Left ventricle myocardium inferior (tissue), 1 donor: ENCODE results near the gene SRL. TPM values are rescaled to one million over a fixed set of nuclear protein-coding genes. Genes with fewer than 3 reads are reported as not detected.

Experiments
- DNase-seq: peaks from one replicate; pipeline ENCODE4 v3.0.0-alpha.2; 2020
- H3K27ac ChIP-seq: fragments of 200-600 bp; replicated peaks from 2 replicates; pipeline ENCODE4 v1.8.0; 2021
- H3K27me3 ChIP-seq: fragments of 200-600 bp; 2 replicates; pipeline ENCODE4 v1.8.0; 2021; ENCODE audit warnings: low read depth
- H3K36me3 ChIP-seq: fragments of 200-600 bp; 2 replicates; pipeline ENCODE4 v1.8.0; 2021
- H3K4me1 ChIP-seq: fragments of 200-600 bp; 2 replicates; pipeline ENCODE4 v1.8.0; 2021
- H3K4me3 ChIP-seq: fragments of 200-600 bp; 2 replicates; pipeline ENCODE4 v1.8.0; 2021; ENCODE audit warnings: mild to moderate bottlenecking, moderate library complexity
- H3K9me3 ChIP-seq: fragments of 200-600 bp; replicated peaks from 2 replicates; pipeline ENCODE4 v1.8.0; 2021
- intact Hi-C: fragments of 100-400 bp; cut with micrococcal nuclease; formaldehyde crosslinking; loops from one replicate; pipeline ENCODE4 v1.11.0; 2022
- total RNA-seq: library from RNA; stranded (reverse); fragmentation: NEBNext Ultra II Directional; extraction: Animal tissue kit (Norgen Biotek cat#: 25700); gene quantifications from one replicate; pipeline ENCODE4 v1.2.1, GENCODE V29; 2021
- TF ChIP-seq, protein P1 (sequence below): fragments of 200-600 bp; IDR thresholded peaks from 2 replicates; pipeline ENCODE4 v1.8.0; 2021; ENCODE audit warnings: antibody characterized with exemption, mild to moderate bottlenecking, borderline replicate concordance
- donor health status: DM: no; HTN: yes; CAD: no; lungs with severe emphysema.

Gene SRL
- total RNA-seq, 1 donor from 2014 or later = 445 TPM

DNA sequence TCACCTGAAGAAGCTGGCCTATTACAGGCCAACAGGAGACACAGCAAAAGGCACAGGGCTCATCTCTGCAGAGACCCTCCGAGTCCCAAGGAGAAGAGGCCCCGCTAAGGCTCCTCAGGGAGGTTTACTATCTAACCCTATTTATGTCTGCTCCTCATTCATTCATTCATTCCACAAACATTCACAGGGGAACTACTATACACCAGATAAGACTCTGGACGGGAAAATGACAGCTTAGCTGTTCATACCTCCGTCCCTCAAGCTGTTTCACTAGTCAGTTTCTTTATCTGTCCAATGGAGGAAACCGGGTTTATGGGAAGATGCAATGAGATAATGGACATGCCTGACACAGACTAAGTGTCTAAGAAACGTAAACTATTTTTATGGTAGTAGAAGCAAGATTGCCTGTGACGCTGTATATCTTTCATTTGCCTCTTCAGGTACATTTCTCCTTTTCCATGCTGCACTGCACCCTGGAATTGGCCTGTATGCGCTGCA, 62.1 kb downstream of the SRL start:
- TF ChIP-seq, protein P1, sequence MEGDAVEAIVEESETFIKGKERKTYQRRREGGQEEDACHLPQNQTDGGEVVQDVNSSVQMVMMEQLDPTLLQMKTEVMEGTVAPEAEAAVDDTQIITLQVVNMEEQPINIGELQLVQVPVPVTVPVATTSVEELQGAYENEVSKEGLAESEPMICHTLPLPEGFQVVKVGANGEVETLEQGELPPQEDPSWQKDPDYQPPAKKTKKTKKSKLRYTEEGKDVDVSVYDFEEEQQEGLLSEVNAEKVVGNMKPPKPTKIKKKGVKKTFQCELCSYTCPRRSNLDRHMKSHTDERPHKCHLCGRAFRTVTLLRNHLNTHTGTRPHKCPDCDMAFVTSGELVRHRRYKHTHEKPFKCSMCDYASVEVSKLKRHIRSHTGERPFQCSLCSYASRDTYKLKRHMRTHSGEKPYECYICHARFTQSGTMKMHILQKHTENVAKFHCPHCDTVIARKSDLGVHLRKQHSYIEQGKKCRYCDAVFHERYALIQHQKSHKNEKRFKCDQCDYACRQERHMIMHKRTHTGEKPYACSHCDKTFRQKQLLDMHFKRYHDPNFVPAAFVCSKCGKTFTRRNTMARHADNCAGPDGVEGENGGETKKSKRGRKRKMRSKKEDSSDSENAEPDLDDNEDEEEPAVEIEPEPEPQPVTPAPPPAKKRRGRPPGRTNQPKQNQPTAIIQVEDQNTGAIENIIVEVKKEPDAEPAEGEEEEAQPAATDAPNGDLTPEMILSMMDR = no peak
- intact Hi-C loops = no loop called here
- no peak overlapping the region for H3K27ac ChIP-seq
- no peak overlapping the region for H3K4me3 ChIP-seq
- H3K9me3 ChIP-seq = no peaks in the 10 kb centered on the region
- DNase-seq = no peak
- no peaks in the 10 kb centered on the region for H3K27me3 ChIP-seq
- H3K36me3 ChIP-seq = no peaks in the 10 kb centered on the region
- H3K4me1 ChIP-seq = peaks cover 14% of the 10 kb centered on the region

DNA sequence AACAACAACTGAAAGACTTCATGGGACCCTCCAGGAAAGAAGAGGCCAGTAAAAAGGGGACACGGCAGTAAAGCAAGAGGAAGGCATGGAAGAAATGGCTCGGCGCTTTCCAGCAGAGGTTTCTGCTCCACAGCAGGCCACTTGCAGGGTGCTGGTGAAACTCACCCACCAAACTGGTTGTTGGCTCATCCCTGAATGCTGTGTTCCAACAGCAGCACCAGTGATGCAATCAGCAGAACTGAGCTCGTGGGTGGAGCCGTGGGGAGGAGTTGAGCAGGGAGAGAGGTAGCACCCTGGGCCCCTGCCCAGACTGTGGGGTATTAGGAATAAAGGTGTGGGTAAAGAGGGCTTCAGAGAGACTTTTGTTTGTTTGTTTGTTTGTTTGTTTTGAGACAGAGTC, 62.9 kb downstream of the SRL start:
- intact Hi-C loops = no loop called here

DNA sequence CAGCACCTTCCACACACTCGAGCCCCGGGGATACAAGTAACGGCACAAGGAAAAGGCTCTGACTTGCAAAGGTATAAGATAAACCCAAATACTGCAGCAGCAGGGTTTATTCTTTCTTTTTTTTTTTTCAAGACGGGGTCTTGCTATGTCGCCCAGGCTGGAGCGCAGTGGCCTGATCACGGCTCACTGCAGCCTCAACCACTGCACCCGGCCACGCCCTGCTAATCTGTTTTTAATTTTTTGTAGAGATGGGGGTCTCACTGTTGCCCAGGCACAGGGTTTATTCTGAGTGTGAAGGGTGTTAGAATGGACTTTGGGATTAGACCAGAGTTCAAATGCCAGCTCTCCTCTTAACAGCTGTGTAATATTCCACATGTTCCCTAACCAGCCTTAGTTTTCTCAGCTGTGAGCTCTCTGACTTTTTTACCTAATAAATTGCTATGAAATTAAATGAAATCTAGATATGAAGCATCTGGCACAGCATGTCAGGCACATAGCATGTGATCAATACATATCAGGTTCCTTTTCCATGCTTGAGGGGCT, 63.3 kb downstream of the SRL start:
- no peaks in the 10 kb centered on the region for H3K27me3 ChIP-seq
- no peak for DNase-seq
- TF ChIP-seq, protein P1 = no peak
- H3K36me3 ChIP-seq = no peaks in the 10 kb centered on the region
- no peaks in the 10 kb centered on the region for H3K9me3 ChIP-seq
- H3K4me1 ChIP-seq = peaks cover 5% of the 10 kb centered on the region
- H3K27ac ChIP-seq = no peak overlapping the region
- no peak overlapping the region for H3K4me3 ChIP-seq
- intact Hi-C loops = no loop called here

More for the DNA sequence above, 62.9 kb downstream of the SRL start:
- Histone ChIP-seq H3K4me3 (no peak overlapping the region), H3K36me3 (no peaks in the 10 kb centered on the region), H3K27ac (no peak overlapping the region), H3K4me1 (peaks cover 7% of the 10 kb centered on the region), H3K9me3 (no peaks in the 10 kb centered on the region), H3K27me3 (no peaks in the 10 kb centered on the region)
- DNase-seq = peak; percentile 22
- TF ChIP-seq, protein P1 = no peak

DNA sequence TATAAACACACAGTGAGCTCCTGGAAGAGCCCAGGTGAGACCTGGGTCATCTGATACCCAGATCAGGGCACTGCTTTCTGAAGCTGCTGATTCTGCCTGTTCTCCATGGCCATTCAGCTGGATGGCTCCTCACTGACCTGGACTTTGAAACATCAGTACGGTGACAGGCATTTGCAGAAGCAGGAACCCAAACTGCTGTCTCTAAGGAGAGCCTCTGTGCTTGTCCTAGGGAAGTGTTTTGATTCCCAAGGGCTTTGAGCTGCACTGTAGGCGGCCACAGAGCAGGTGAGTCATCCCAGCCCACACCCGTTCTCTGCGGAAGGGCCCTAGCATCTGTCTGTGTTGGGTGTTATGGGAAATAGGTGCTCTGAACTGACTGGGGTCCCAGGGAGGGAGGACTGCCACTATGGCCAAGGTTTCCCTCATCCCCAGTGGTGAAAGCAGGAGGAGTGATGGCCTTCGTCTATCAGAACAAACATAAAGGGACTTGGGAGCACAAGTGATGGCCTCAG, 64.9 kb downstream of the SRL start:
- intact Hi-C loops = no loop called here
- Histone ChIP-seq H3K4me1 (no peaks in the 10 kb centered on the region), H3K36me3 (no peaks in the 10 kb centered on the region), H3K27ac (no peak overlapping the region), H3K9me3 (no peaks in the 10 kb centered on the region), H3K27me3 (no peaks in the 10 kb centered on the region), H3K4me3 (no peak overlapping the region)
- no peak for DNase-seq
- TF ChIP-seq, protein P1 = no peak

DNA sequence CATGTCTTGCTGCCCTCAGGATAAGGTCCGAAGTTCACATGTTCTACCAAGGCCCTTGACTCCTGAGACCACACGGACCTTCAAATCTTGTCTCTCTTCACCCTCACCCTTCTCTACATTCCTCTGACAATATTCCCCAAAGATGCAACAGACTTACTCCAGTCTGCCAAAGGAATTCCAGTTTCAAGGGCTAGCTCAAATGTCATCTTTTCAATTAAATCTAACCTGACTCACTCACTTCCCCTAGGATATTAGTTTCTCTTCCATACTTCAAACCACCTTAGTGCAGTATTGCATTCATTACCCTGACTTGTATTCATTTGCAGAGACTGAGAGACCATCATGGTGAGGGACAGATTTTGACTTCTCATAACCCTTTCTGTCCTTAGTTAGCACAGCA, 66.0 kb downstream of the SRL start:
- intact Hi-C loops = no loop called here
- H3K27ac ChIP-seq = no peak overlapping the region
- H3K9me3 ChIP-seq = no peaks in the 10 kb centered on the region
- TF ChIP-seq, protein P1 = no peak
- no peak for DNase-seq
- no peak overlapping the region for H3K4me3 ChIP-seq
- no peaks in the 10 kb centered on the region for H3K4me1 ChIP-seq
- no peaks in the 10 kb centered on the region for H3K27me3 ChIP-seq
- H3K36me3 ChIP-seq = no peaks in the 10 kb centered on the region
